K562 (cell line): Measurements from ENCODE around the gene ROS1. TPM values are rescaled to one million over a fixed set of nuclear protein-coding genes. Genes with fewer than 3 reads are reported as not detected.

Source experiments
- ATAC-seq: fragments of 200-7000 bp; cut with Tn5 transposase; 3 replicates; pipeline ENCODE4 v1.9.1; 2020; ENCODE audit warnings: moderate library complexity
- BruUV-seq: library from RNA; stranded (reverse); fragments of 400-500 nt; replicated peaks from 2 replicates; lab custom pipeline; 2021; lab: Mats Ljungman, UMichigan
- CTCF ChIA-PET: fragments of 300-600 bp; formaldehyde crosslinking; extraction: SDS; loops from one replicate; lab custom pipeline; 2021; ENCODE audit warnings: low intra/inter-chr PET ratio; lab: Yijun Ruan, JAX
- POLR2A ChIA-PET: fragments of 300-600, 350-650 bp; sonication (Branson Sonifier 250); formaldehyde crosslinking; extraction: SDS; loops from one replicate; lab custom pipeline; 2021; ENCODE audit warnings: antibody characterized with exemption, inconsistent platforms; lab: Yijun Ruan, JAX
- DNase-seq, 4 experiments: peaks; one replicate each; pipeline versions ENCODE4 v3.0.0 to v3.0.0-alpha.2; 2011 to 2018; ENCODE audit warnings: low spot score in 3 of 4, mixed read lengths in 3 of 4; ENCODE audit errors: extremely low read depth in 1 of 4
- FAIRE-seq: peaks from 2 replicates; lab custom pipeline; 2011; peaks lifted over from hg19 to GRCh38; lab: Jason Lieb, UNC
- H2AFZ ChIP-seq: 2 replicates; pipeline ENCODE4 v1.6.0; 2011; ENCODE audit warnings: low read depth, low read length, control low read depth, inconsistent platforms
- H3K27ac ChIP-seq: fragments of 200-600 bp; 3 replicates; pipeline ENCODE4 v1.8.0; 2011; ENCODE audit warnings: low read depth, mild to moderate bottlenecking, control low read depth, inconsistent platforms, low read length, moderate library complexity, mixed read lengths; ENCODE audit errors: extremely low read depth
- H3K27me3 ChIP-seq, 2 experiments: fragments of 300-600 bp in 1 of 2; 2 replicates in 1 of 2; 3 replicates in 1 of 2; pipeline versions ENCODE4 v1.6.0 to v1.8.0; 2011; ENCODE audit warnings: inconsistent platforms in 2 of 2, low read length in 2 of 2, mild to moderate bottlenecking in 1 of 2, mixed read lengths in 1 of 2, moderate library complexity in 1 of 2; ENCODE audit not compliant: control insufficient read depth in 2 of 2, insufficient read depth in 2 of 2
- H3K36me3 ChIP-seq: fragments of 300-600 bp; 3 replicates; pipeline ENCODE4 v1.8.0; 2011; ENCODE audit warnings: mild to moderate bottlenecking, low read length, inconsistent platforms; ENCODE audit not compliant: control insufficient read depth, insufficient read depth
- H3K4me1 ChIP-seq, 2 experiments: fragments of 200-600 bp in 1 of 2; replicated peaks in 1 of 2; 2 replicates in 1 of 2; 3 replicates in 1 of 2; pipeline versions ENCODE4 v1.5.1 to v1.8.0; 2011; ENCODE audit warnings: inconsistent platforms in 2 of 2, low read length in 2 of 2, mild to moderate bottlenecking in 1 of 2, mixed read lengths in 1 of 2, moderate library complexity in 1 of 2; ENCODE audit not compliant: control insufficient read depth in 2 of 2, insufficient read depth in 2 of 2
- H3K4me2 ChIP-seq: 2 replicates; pipeline ENCODE4 v1.6.1; 2011; ENCODE audit warnings: low read length, control low read depth, inconsistent platforms, mixed read lengths; ENCODE audit not compliant: insufficient read depth
- H3K4me3 ChIP-seq: fragments of 200-600 bp; sonication (generic), shearing (Covaris generic); 2 replicates; pipeline ENCODE4 v1.5.1; 2016; ENCODE audit warnings: control low read depth, inconsistent platforms
- H3K79me2 ChIP-seq: fragments of 200-600 bp; 3 replicates; pipeline ENCODE4 v1.8.0; 2011; ENCODE audit warnings: low read length, inconsistent platforms; ENCODE audit not compliant: control insufficient read depth, insufficient read depth
- H3K9ac ChIP-seq, 2 experiments: 2 replicates each; pipeline versions ENCODE4 v1.6.0 to v1.6.1; 2011; ENCODE audit warnings: low read depth in 2 of 2, low read length in 2 of 2, control low read depth in 1 of 2, inconsistent platforms in 1 of 2, mild to moderate bottlenecking in 1 of 2, mixed read lengths in 1 of 2; ENCODE audit not compliant: insufficient read depth in 1 of 2
- H3K9me1 ChIP-seq: one replicate; pipeline ENCODE4 v1.6.0; 2011; ENCODE audit warnings: inconsistent platforms, mild to moderate bottlenecking, low read length, moderate library complexity; ENCODE audit not compliant: control insufficient read depth, insufficient read depth
- H3K9me3 ChIP-seq: replicated peaks from 2 replicates; pipeline ENCODE4 v1.5.1; 2011; ENCODE audit warnings: low read depth, low read length, inconsistent platforms; ENCODE audit not compliant: control insufficient read depth, insufficient read depth
- H4K20me1 ChIP-seq: replicated peaks from 2 replicates; pipeline ENCODE4 v1.6.1; 2011; ENCODE audit warnings: low read length, inconsistent platforms, mixed read lengths; ENCODE audit not compliant: control insufficient read depth, insufficient read depth
- BRCA1 ChIP-seq, 2 experiments: fragments of 450-650 bp in 1 of 2; sonication (generic) in 1 of 2; formaldehyde crosslinking in 1 of 2; IDR thresholded peaks; 2 replicates each; pipeline versions ENCODE4 v1.5.0 to v1.6.1; 2017 to 2020; ENCODE audit warnings: mild to moderate bottlenecking in 1 of 2, missing genetic modification reagents in 1 of 2
- CREM ChIP-seq: IDR thresholded peaks from 2 replicates; pipeline ENCODE4 v1.6.1; 2014; ENCODE audit warnings: antibody characterized with exemption, low read depth
- LEF1 ChIP-seq: fragments of 450-650 bp; IDR thresholded peaks from 2 replicates; pipeline ENCODE4 v1.6.1; 2016; ENCODE audit warnings: mild to moderate bottlenecking
- POLR2AphosphoS2 ChIP-seq: IDR thresholded peaks from 2 replicates; pipeline ENCODE4 v1.6.1; 2012; ENCODE audit warnings: low read length, improper control_type of control experiment
- RBM22 ChIP-seq: fragments of 200-400 bp; formaldehyde crosslinking; IDR thresholded peaks from 2 replicates; pipeline ENCODE4 v1.6.1; 2018; ENCODE audit warnings: low read length, low read depth; ENCODE audit not compliant: poor library complexity, severe bottlenecking
- SIRT6 ChIP-seq: IDR thresholded peaks from one replicate; pipeline ENCODE4 v1.6.1; 2012; ENCODE audit warnings: low read depth, mild to moderate bottlenecking, control low read depth, inconsistent platforms, low read length, moderate library complexity
- WGBS: fragments of 100-300 bp; shearing (Covaris generic); methylation state at CpG from one replicate; pipeline ENCODE4 v1.1.6; 2016; ENCODE audit warnings: low coverage, mixed read lengths; ENCODE audit not compliant: insufficient coverage; ENCODE audit errors: missing lambda C conversion rate; 5-methylcytosine and 5-hydroxymethylcytosine counted together
- in situ Hi-C: fragments of 300-500 bp; cut with MboI; formaldehyde crosslinking; loops from 4 replicates; pipeline ENCODE4 v1.15.0; 2018; ENCODE audit warnings: inconsistent platforms, mixed read lengths
- intact Hi-C: fragments of 100-400 bp; cut with micrococcal nuclease; formaldehyde crosslinking; loops from 2 replicates; pipeline ENCODE4 v1.14.2; 2022
- polyA plus RNA-seq, 8 experiments: library from polyadenylated mRNA; depleted of rRNA in 4 of 8; stranded (reverse) in 5 of 8; unstranded in 3 of 8; fragments of >200 nt; fragmentation: Nextera tagmentation in 2 of 8; fragmentation: Illumina TruSeq in 1 of 8; extraction: Ambion mirVana in 2 of 8; extraction: Trizol in 1 of 8; gene quantifications; 2 replicates each; pipeline versions ENCODE4 v1.2.1 to v1.2.3, GENCODE V29; 2011 to 2014; ENCODE audit warnings: inconsistent platforms in 1 of 8, missing spikeins in 1 of 8
- total RNA-seq, 7 experiments: library from RNA; depleted of rRNA in 6 of 7; stranded (reverse); fragments of >200 nt in 6 of 7; fragmentation: Illumina TruSeq in 2 of 7; extraction: Trizol in 2 of 7; gene quantifications; 2 replicates each; pipeline versions ENCODE4 v1.2.1 to v1.2.3, GENCODE V29; 2011 to 2021; ENCODE audit warnings: low replicate concordance in 1 of 7

Gene ROS1
- total and polyA plus RNA-seq, 9 of the 15 experiments (the other 6 are each of a cell fraction or from before 2014, with no cell fraction given) = under 0.01 to 0.16 (median 0.04) TPM; not detected in 6

DNA sequence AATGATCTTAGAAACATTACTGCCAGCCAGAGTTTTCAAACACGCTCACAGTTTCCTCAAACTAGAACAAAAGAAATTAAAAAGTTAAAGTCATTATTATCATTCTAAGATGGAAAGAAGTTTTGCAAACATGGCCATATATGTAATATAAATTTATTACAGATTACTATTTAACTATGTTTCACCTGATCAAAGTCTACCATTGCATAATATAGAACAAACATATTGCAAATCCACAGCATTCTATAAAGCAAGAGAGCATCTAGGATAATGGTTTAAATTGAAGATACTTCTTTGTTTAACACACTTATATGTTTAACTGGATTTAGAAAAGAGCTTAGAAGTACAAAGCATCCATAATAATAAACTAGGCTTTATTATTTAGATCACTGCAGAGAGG lies 30.5 kb upstream of the ROS1 start:
- Histone ChIP-seq H3K9me3 (no peaks in the 10 kb centered on the region), H3K79me2 (no peaks in the 10 kb centered on the region), H3K27me3 (peaks cover 0 to 2% of the 10 kb centered on the region in 2 experiments; a peak in 2 of 5 replicates), H3K4me3 (no peak overlapping the region), H2AFZ (no peak overlapping the region), H3K9ac (no peak overlapping the region), H3K4me1 (no peaks in the 10 kb centered on the region), H4K20me1 (no peaks in the 10 kb centered on the region), H3K4me2 (no peak overlapping the region), H3K27ac (no peak overlapping the region), H3K36me3 (no peaks in the 10 kb centered on the region), H3K9me1 (peaks cover 2% of the 10 kb centered on the region)
- TF ChIP-seq CREM (no peak), POLR2AphosphoS2 (no peak), SIRT6 (no peak), LEF1 (no peak), BRCA1 (IDR thresholded peaks at IDR 0.05) (no peak), BRCA1 (CRISPR knock-in tag; IDR thresholded peaks at IDR 0.05) (no peak), RBM22 (no peak)
- DNase-seq = no peak
- no peak for ATAC-seq
- intact Hi-C loops (loop anchor here (10.0 kb wide), 1 partner anchor 319 kb away; no protein-coding TSS in a partner anchor), in situ Hi-C loops (loop anchor here (10.0 kb wide), 1 partner anchor 99 kb away; no protein-coding TSS in a partner anchor)
- no peak for FAIRE-seq
- CTCF ChIA-PET = interaction anchor here (0.6 kb wide), 1 partner anchor 10 kb away, joined by 3 read pairs; no protein-coding TSS in a partner anchor
- POLR2A ChIA-PET = no interaction called here
- 7% methylated on average over 1 of the region's 1 CpG for whole genome bisulfite sequencing
- no TSS peak for BruUV-seq
